Fibroblast of peridontal ligament (primary cell): ENCODE measurements around the gene BLMH.
"Not testable (repeated sequence)": the region's sequence is repeated elsewhere in the genome, so short reads cannot be mapped to it uniquely, and the experiment has no call there.

Experiments used
- DNase-seq: peaks from one replicate; pipeline ENCODE4 v3.0.0-alpha.2; 2010; ENCODE audit errors: extremely low read depth

Gene BLMH

DNA sequence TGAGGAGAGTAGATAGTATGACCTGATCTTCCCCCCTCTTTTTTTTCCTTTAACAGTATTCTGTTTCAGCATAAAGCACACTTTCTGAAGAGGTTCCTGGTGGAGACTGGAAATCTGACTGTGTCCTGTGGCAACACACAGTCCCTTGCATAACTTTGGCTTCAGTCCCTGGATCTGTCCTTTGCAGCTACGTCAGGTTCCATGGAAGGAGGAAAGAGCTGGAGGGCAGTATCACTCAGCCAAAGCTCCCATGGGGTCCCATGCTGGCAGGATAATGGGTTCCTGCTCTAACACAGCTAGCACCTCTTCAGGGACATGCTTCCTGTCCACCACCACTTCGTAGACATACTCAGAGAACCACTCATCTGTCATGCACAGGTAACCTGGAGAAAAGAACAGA, 43.0 kb downstream of the BLMH start:
- no peak for DNase-seq

DNA sequence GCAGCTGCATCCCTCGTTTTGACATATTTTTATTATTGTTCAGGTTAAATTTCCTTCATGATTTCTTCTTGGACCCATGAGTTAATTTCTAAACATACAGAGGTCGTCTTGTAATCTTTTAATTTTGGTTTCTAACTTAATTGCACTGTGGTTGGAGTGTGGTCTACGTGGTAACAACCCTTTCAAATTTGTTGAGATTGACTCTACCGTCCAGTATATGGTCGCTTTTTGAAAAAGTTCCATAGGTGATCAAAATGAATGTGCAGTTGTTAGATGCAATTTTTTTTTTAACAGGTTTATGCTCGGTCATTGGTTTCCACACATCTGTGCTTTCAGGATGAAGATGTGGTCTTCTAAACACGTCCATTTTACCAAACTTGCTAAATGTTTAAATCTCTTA, 45.3 kb downstream of the BLMH start:
- no peak for DNase-seq

DNA sequence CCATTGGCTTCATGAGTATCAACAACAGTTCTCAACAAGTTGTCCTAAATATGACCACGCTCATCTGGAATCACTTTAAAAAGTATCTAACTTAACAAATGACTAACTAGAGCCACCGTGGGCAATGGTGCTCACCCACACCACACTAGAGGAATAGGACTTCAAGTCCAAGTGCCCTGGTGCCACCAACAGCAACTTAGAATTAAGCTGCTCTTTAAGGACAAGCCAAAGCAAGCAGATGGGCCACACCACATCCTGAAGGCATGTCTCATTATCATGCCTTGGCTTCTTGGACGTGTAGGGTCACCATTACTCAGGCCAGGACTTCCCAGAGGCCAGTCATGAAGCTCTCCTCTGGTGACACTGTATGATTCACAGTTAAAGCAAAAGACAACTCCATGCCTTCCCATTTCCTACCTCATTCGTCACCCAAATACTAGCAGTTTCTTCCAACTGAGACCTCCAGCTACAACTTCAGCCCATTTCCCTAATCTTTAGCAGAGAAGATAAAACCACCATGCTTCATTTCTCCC, 46.8 kb downstream of the BLMH start:
- DNase-seq, result peak; percentile 34

DNA sequence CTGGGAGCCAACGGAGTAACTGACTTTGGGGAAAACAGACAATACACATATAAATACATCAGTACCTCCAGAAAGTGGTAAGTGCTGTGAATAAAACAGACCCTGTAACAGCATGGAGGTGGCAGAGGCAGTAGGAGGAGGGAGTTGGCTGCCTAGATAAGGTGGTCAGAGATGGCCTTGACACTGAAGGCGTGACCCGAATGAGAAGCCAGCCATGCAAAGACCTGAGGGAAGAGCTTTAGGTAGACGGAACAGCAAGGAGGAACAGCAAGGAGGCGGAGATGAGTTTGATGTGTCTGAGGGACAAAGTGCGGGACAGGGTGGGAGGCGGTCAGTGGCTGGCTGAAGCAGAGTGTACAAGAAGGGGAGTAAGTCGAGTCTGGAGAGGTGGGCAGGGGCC, 48.2 kb downstream of the BLMH start:
- DNase-seq, result no peak

DNA sequence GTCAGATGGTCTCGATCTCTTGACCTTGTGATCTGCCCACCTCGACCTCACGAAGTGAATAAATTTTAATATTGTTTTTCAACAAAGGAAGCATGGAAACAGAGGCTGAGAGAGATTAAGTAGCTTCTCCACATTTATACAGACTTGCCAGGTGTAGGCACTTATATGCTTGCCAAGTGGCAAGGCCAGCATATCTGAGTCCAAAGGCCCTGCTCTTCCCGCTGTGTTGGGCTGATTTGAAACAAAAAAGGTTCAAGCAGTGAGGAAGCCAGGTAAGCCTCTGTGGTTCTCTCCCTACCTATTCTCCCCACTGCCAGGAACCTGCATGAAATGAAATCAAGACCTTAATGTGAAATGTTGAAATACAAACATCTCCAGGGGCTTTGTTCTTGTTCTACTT, 48.7 kb downstream of the BLMH start:
- DNase-seq, result no peak

DNA sequence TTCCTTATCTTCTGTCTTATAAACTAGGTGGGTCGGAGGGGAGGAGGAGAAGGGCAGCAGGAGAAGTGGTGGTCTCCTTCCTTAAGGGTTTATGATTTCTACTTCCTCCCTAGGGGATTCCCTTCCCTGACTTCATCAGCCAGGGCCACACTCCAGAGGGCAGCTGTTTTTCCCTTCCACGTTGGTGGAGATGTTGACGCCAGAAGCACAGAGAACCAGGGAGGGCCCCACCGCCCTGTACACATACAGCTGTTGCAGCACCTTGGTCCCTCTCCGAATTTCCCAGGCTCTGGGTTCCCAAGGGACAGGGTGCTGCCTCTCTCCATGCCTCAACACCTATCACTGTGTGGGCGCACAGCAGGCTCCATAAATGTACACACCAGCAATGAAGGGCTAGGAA, 50.7 kb downstream of the BLMH start:
- no peak for DNase-seq

DNA sequence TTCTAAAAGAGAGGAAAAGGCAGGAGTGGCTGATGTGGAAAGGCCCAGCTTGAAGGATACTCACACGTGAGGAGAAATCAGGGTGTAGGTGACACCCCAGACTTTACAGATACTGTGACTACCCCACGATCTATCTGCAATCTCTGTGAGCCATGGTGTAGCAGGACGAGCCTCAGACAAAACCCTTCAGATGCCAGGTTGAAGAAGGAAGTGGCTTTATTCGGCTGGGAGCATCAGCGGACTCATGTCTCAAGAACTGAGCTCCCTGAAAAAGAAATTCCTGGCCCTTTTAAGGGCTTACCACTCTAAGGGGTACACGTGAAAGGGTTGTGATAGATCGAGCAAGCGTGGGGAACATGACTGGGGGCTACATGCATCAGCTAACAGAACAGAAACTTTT, 51.6 kb downstream of the BLMH start:
- no peak for DNase-seq

DNA sequence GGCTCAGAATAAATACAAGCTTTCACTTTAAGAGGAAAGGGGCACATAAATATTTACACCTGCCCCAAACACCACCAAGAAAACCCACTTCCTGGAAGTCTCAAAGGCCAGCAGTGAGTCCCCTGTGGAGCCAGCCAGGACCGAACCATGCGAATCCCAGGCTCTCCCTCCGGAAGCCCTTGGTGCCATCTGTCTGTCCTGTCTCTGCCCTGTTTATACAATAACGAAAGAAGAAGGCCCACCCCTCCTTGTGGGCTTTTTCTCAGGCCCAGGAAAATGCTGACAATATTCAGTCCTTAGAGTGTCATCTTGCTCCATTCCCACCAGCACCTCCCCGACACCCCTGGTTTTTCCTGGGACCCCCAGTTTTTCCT, 52.7 kb downstream of the BLMH start:
- no peak for DNase-seq

GRCh38 chr17:30238387-30239088, 53.2 kb downstream of the BLMH start:
- no peak for DNase-seq

DNA sequence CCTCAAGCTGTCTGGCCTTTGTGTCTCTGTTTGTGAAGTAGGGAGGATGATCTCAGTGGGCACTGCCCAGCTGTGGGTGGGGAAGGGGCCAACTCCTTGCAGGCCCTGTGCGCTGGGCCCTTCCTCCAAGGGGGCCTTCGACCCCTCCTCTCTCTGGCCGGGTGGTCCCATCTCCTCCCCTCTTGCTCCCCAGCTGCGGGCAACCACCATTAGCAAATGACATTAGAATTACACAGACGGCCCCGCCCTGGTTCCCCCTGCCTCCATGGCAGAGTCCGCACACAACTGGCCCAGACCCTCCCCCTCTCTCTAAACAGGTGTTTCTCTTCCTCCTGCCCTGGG, 53.8 kb downstream of the BLMH start:
- DNase-seq, result no peak

GRCh38 chr17:30237296-30238002, 54.3 kb downstream of the BLMH start:
- DNase-seq, result no peak

GRCh38 chr17:30236766-30237165, 55.0 kb downstream of the BLMH start:
- peak; percentile 42 for DNase-seq

DNA sequence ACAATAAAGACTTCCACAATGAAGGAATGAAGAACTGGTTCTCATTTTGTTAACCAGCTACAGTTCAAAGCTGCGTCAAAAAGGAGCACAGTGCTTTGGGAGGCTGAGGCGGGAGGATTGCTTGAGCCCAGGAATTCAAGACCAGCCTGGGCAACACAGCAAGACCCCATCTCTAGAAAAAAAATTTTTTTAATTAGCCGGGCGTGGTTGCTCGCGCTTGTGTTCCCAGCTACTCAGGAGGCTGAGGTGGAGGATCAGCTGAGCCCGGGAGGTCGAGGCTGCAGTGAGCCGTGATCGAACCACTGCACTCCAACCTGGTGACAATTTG, 55.5 kb downstream of the BLMH start:
- DNase-seq, result no peak

DNA sequence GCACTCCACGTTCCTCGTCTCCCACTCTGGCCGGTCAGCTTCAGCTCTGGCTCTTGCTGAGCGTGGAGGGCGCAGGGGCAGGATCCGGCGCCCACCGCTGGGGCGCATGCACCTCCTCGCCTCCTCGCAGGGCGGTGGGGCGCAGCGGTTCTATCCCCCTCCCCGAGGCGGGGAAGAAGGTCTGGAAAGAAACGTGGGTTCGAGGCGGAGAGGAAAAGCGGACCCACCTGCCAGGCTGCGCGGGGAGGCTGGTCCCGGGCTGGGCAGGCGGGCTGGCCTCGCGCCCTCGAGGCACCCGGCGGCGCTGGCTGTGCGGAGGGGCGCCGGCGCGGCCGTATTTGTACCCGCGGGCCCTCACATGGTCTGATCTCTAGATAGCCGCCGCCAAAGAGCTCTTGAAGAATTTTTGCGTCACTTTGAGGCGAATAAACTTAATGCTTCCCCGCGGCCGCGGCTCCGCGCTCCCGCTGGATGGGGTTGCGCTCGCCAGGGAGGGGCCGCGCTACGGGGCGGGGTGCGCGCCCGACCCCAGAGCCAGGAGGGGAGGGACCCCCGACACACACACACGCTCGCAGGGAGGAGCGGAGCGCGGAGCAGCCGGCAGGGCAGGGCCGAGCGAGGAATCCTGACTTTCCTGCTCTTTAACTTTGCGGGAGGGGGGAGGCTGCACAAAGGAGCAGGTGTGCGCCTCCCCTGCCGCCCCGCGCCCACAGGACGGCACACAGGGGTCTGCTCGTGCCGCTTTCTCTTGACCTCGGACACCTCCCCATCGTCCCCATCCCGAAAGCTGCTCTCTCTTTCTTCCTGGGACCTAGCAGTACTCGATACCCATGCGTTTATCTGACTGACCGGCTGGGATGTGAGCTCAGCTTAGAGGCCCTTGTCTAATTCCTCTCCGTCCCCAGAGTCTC, 56.1 kb downstream of the BLMH start, which contains the start of gene SLC6A4:
SLC6A4 (minus strand) TSS at position 312 of the 911 bp plus-strand sequence. CDS start 13,739 bp downstream, outside the sequence.
- peak; percentile 29 for DNase-seq

GRCh38 chr17:30234964-30235363, 56.8 kb downstream of the BLMH start:
- peak; percentile 6 for DNase-seq

- no peak for DNase-seq
Observed at GRCh38 chr17:30234296-30234695, 57.4 kb downstream of the BLMH start.

- DNase-seq, result no peak
Observed at GRCh38 chr17:30232824-30233427, 58.8 kb downstream of the BLMH start.

DNA sequence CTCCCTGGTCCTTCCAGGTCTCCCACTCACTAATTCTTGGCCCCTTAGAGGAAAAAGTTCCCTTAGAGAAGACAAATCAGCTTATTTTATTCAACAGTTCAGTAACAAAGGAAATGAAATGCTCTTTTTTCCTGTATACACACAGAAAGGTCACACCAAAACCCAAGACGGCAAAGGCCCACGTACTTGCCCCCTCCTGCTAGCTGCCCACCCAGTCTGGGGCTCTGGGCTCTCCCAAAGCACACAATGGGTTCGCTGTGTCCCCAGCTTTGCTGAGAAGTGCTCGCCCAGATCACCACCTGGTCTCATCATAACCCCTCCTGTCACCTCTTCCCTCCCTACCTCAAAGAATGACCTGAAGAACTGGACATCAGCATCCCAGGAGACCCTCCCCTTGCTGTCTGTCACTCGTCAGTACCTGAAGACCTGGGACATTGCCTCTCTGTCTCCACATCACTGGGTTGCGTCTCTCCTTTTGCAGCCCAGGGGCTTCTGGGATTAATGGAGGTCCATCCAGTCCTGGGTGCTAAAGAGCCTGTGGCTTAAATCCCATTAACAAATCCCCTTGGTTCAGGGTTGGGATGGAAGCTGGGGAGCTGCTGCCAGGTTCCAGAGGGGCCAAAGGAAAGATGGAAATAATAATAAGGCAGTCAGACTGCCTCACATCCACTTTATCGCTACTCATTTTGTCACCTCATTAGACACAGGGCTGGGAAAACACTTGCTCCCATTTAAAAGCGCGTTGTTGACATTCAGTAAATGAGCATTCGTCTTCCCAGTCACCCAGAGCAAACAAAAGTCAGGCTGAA, 59.5 kb downstream of the BLMH start:
- no peak for DNase-seq

DNA sequence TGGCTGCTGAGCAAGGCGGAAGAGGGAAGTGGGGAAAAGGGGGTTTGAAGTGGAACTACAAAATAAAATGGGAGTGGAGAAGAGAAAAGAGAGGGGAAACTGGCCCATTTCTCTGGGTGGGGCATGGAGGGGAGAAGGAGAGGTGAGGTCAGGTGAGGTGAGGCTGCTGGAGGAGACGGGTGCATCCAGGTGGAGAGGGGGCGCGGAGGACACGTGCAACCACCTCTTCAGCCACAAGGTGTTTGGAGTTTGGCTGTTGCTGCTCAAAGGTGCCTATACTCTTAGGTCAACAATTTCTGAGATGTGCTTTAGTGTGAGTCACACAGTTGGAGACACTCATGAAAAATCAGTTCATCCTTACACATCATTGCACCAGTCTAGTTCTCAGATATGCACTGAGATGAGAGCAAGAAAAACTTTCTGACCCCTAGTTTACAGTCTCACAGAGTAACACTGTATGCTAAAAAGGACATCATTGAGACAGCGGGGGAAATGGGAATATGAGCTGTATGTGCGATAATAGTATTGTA, 61.1 kb downstream of the BLMH start:
- DNase-seq, result peak; percentile 6

DNA sequence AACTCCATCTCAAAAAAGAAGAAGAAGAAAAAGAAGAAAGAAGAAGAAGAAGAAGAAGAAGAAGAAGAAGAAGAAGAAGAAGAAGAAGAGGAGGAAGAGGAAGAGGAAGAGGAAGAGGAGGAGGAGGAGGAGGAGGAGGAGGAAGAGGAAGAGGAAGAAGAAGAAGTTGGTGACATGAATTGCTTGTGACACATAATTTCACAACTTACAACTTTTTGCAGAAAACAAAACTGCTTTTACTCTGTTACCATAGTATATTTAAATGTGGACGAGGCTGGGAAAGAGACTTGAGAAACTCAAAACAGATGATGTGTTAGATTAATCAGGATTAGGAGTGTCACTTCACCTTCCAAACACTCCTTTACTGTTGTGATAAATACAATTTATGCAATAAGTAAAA, 61.7 kb downstream of the BLMH start:
- DNase-seq, result not testable (repeated sequence)

GRCh38 chr17:30229012-30229411, 62.7 kb downstream of the BLMH start:
- peak; percentile 74 for DNase-seq
